ENCODE data around the gene VCPKMT.

Gene VCPKMT

GRCh38 chr14:50116181-50116956, at the start of gene VCPKMT:
Gene VCPKMT, minus strand, starts transcription at chr14:50116572. Its CDS starts 20 bp downstream, at chr14:50116552.
- peak; percentile 95 for DNase-seq (ENCODE audit: low spot score)

- no peak for DNase-seq (ENCODE audit: low spot score)
Observed at GRCh38 chr14:50156111-50156510, 39.7 kb upstream of the VCPKMT start.

- no peak for DNase-seq (ENCODE audit: low spot score)
Observed at GRCh38 chr14:50148799-50149198, 32.4 kb upstream of the VCPKMT start.

DNA sequence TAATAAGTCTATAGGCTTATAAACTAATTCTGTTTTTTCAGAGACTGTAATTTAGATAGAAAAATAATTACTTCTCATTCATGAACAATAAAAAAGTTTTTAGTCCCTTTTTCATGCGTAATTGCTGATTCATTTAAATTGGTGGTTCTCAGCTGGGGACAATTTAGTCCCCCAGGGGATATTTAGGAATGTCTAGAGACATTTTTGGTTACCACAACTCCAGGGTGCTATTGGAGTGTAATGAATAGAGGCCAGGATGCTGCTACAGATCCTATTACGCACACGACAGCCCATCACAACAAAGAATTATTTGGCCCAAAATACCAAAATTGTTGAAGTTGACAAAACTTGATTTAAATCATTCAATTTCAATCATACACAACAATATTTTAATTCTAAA, 22.8 kb upstream of the VCPKMT start:
- no peak for DNase-seq (ENCODE audit: low spot score)

GRCh38 chr14:50127802-50128201, 11.4 kb upstream of the VCPKMT start:
- DNase-seq (ENCODE audit: low spot score), result no peak

DNA sequence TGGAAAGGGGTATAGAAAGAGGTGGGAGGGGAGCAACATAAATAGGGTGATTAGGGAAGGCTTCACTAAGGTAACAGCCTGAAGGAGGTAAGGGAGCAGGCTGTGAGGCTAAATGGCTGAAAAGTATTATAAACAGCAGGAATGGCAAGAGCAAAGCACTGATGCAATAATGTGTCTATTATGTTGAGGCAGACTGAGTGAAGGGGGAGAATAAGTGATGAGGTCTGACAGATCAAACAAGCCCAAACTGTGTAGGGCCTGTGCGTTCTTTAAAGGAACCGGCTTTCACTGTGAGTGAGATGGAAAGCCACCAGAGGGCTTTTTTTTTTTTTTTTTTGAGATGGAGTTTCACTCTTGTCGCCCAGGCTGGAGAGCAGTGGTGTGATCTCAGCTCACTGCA, 6.7 kb upstream of the VCPKMT start:
- no peak for DNase-seq (ENCODE audit: low spot score)

DNA sequence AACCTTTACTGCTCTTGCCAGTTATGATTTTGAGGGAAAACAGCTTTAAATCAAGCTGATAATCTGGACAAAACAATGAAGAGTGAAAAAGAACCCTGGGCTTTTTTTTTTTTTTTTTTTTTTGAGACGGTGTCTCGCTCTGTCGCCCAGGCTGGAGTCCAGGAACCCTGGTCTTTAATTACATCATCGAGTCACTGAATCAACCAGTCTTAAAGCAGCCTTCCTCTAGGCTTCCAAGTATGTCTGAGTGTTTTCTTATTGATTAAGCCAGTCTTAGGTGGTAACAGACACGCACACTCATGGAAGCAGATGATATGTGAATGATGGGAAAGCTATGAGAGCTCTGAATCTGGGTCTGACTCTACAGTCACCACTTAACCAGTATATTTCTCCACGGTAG, 5.9 kb upstream of the VCPKMT start:
- DNase-seq (ENCODE audit: low spot score), result no peak

DNA sequence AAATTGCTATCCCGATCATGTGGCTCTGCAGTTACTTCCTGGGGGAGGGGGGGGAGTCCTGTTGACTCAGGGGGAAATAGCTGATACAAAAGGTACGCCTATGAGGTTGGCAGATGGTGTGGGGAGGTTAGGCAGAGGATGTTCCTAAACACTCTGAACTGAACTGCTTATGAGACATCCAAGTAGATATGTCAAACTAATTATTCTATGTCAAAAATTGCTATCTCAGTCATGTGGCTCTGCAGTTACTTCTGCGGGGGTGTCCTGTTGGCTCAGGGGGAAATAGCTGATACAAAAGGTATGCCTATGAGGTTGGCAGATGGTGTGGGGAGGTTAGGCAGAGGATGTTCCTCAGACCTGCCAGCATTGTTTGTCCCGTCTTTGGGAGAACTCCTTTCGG, 5.1 kb upstream of the VCPKMT start:
- DNase-seq (ENCODE audit: low spot score), result no peak

- DNase-seq (ENCODE audit: low spot score), result no peak
Observed at GRCh38 chr14:50117456-50117855, 1.1 kb upstream of the VCPKMT start.

- DNase-seq (ENCODE audit: low spot score), result no peak
Observed at GRCh38 chr14:50116966-50117365, 594 bp upstream of the VCPKMT start.

DNA sequence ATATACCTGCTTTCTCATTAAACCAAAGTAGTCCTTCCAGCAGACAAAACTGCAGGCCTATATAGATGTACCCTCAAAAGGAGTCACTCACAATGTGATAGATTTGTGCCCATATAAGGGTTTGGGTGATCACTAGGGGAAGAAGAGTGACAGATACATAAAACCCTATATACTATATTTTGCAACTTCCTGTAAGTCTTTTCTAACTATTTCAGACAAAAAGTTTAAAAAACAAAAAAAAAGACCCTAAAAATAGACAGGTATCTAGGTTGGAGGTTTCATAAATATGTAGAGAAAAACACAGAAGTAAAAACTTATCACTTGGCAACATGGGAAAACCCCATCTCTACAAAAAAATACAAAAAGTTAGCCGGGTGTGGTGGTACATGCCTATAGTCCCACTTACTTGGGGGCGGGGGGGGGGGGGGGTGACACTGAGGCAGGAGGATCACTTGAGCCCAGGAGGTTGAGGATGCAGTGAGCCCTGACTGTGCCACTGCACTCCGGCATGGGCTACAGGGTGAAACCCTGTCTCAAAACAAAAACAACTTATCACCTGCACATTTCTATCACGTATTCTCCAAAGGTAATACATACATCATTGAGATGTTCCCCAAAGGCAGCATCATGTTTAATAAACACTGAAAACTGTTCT, 2.9 kb downstream of the VCPKMT start:
- no peak for DNase-seq (ENCODE audit: low spot score)

GRCh38 chr14:50110323-50111037, 5.9 kb downstream of the VCPKMT start:
- no peak for DNase-seq (ENCODE audit: low spot score)

DNA sequence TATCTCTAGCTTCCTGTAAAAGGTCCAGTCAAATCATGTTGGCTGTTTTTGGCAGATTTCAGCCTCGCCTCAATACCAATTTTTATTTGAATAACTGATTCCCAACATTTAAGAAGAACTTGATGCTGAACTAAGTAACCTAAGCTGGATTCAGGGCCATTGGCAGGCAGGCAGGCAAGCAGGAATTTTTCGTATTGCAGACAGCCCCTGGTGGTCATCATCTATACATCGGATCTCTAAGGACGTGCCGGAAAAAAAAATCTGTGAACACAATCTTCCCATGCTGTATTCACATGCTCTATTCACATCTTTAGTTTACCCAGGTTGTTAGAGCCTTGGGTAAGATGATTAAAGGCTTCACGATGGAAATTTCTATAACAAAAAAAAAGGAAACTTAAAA, 7.0 kb downstream of the VCPKMT start:
- no peak for DNase-seq (ENCODE audit: low spot score)

DNA sequence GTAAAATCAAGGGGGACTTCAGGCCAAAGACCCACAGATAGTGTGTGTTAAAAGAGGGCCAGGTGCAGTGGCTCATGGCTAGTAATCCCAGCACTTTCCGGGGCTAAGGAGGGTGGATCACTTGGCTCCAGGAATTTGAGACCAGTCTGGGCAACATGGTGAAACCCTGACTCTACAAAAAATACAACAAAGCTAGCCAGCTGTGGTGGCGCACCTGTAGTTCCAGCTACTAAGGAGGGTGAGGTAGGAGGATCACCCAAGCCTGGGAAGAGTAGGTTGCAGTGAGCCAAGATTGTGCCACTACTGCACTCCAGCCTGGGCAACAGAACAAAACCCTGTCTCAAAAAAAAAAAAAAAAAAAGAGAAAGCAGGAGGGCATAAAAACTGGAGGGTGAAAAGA, 8.5 kb downstream of the VCPKMT start:
- DNase-seq (ENCODE audit: low spot score), result no peak

GRCh38 chr14:50106178-50106577, 10.2 kb downstream of the VCPKMT start:
- DNase-seq (ENCODE audit: low spot score), result no peak

DNA sequence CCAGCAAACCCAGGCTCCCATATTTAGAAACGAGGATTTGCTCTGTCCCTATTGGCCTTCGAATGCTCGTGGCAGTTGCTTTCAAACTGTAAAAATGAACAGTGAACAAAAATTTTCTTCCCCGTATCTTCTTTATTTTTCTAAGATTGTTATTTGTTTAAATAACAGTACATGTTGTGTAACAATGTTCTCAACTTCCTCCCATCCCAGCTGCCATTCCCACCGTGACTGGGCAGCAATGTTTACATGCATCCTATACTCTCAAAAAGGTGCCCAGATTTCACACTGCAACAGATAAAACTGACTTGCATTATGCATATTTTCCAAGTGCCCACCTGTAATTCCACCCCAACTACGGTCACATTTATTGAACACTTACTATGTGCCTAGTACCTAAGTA, 12.8 kb downstream of the VCPKMT start:
- DNase-seq (ENCODE audit: low spot score), result no peak

DNA sequence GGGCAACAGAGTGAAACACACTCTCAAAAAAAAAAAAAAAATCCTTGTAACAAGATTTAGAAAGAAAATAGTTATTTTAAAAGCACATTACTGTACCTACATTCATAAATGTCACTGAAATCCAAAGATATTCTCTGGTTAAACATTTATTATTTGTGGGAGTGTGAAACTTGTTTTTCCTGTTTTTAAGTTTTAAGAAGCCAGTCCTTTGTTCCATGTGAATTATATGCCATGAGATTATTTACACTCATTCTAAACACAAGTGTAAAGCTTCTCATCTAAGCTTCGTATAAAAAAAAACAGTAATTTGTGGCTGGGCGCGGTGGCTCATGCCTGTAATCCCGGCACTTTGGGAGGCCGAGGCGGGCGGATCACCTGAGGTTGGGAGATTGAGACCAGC, 15.0 kb downstream of the VCPKMT start:
- no peak for DNase-seq (ENCODE audit: low spot score)

- no peak for DNase-seq (ENCODE audit: low spot score)
Observed at GRCh38 chr14:50100805-50101204, 15.6 kb downstream of the VCPKMT start.

DNA sequence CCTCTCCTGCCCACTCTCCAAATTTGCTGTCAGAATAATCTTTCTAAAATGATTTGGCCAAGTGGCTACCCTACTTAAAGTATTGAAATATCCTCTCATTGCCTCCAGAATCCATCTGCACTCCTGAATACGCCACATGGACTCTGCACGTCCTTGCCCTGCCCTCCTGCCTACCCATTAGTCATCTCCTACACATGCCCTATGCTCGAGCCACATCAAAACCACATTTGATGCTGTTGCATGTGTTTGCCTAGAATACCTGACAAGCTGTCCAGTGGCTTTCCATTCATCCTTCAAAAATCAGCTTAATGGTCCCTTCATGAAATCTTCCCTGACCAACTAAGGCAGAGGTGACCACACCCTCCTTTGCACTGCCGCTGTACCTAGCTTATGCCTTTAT, 17.0 kb downstream of the VCPKMT start:
- no peak for DNase-seq (ENCODE audit: low spot score)

DNA sequence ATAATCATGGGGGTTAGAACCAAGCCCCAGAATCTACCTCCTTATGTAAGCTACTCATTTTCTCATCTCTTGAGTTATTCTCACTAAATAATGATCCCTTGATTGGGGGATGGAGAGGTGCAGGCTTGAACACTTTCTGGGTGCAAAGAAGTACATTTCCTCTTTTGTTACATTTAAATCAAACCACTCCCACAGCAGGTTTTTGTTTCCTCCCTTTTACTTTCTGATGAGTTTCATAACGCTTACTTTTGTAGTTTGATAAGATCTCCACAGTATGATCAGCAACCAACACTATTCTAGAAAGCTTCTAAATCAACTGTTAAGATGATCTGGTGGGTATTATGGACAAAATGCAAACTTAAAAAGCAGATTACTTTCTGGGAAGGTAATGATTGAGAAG, 20.5 kb downstream of the VCPKMT start:
- DNase-seq (ENCODE audit: low spot score), result no peak

GRCh38 chr14:50094056-50094755, 22.2 kb downstream of the VCPKMT start:
- DNase-seq (ENCODE audit: low spot score), result no peak

GRCh38 chr14:50093496-50093895, 22.9 kb downstream of the VCPKMT start:
- no peak for DNase-seq (ENCODE audit: low spot score)
